Measurements from ENCODE around the gene SPON2.
"Not testable (repeated sequence)": the region's sequence is repeated elsewhere in the genome, so short reads cannot be mapped to it uniquely, and the experiment has no call there.

SPON2 gene

DNA sequence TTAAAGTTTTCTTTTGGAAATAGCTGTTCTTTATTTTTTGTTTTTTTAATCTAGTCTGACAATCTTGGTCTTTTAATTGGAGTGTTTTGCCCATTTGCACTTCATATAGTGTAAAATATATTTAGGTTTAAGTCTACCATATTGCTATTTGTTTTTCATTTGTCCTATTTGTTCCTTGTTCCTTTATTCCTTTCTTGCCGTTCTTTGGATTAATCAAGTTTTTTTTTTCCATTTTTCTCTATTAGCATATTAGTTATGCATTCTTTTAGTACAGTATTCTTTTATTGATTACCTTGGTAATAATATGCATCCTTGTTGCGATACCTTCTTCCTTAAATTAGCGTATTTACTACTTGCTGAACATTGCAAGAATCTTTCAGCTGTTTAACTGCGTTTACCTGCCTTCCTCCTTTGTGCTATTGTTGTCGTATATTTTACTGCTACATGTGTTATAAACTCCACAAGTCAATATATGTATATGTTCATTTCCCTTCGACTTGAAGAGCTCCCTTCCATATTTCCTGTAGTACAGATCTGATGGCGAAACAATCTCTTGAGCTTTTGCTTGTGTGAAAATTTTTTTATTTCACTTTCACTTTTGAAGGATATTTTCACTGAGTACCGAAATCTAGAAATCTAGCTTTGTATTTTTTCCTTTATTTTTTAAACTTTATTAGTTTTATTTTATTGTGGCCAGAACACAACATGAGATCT lies 35.2 kb downstream of the SPON2 start:
- no peak for DNase-seq

DNA sequence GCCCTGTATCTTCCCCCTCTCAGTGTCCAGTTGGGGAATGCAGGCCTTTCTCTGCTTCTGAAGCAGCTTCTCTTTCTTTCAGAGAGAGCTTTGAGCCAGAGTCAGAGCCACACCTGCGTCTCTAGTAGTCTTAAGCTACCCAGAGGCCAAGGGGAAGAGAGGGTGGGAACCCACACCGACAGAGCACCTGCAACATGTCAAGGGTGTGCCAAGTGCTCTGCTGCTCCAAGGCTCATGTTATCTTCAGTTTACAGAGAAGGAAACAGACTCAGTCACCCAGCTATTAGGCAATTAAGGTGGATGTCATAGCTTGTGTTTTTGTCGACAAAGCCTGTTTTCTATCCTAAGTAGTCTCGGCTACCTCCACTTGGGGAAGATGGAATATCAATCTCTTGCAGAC lies 36.3 kb downstream of the SPON2 start:
- no peak for DNase-seq

DNA sequence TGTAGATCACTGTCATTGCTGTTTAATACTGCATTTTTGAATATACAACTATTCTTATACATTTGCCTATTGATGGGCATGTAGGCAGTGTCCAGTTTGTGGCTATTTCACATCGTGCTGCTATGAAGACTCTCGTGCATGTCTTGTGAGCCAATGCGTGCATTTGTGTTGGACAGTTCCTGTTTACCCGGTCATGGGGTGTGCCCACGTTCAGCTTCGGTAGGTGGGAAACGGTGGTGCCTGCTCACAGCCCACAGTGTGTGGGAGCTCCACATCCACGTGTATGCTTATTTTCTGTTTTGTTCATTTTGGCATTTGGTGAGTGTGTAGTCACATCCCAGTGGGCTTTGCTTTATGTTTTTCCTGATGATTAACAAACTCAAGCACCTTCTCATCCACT lies 39.4 kb downstream of the SPON2 start:
- DNase-seq, result no peak

DNA sequence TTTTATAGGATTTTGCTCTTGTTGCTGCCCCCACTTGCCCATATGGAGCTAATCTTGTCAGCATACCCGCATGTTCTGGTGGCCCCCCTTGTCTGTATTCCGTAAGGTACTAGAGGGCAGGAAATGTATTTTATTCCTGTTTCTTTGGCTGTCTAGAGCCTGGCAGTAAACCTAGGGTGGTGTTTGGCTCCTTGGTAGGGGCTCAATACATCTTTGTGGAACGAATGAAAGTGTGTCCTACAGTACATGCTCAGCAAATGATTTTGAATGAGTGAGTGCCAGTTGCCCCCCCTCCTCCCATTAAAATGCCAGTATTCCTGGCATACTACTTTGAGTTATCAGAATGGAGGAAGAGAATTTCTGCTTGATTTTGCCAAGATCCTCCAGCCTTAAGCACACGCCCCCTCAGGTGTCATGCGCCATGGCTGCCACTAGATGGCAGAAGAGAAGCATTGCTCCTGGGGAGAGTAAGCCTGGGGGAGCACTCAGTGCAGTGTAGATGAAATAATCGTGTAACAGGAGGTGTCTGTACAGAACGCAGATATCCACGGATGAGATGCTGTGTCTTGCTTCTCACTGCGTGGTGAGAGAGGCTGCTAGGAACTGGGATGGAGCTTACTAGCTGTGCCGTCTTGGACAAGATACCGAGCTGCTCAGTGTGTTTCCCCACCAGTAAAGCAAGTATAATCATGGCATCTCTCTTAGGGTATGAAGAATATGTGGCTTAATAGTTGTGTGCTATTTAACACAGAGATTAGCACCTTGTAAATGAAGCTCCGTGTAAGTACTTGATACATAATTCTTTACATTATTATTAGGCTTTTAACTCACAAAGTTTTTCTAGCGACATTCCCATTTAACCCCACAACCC lies 41.8 kb downstream of the SPON2 start:
- DNase-seq, result peak; percentile 55

DNA sequence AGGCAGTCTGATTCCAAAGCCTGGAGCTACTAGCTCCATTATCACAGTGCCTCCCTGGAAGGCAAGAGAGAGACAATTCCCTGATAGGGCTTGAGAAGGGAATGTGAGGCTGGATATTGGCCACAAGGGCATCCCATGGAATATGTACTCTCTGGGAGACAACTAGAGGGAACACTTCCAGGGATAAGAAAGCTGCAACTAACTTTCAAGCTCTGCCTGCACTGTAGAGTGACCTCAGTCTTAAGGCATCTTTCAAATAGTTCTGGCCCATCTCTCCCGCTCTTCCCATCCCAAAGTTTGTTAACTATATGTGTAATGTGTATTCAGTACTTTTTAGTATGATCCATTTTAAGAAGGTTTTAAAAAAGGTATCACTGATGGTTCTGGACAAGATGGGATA lies 45.9 kb downstream of the SPON2 start:
- DNase-seq, result no peak

DNA sequence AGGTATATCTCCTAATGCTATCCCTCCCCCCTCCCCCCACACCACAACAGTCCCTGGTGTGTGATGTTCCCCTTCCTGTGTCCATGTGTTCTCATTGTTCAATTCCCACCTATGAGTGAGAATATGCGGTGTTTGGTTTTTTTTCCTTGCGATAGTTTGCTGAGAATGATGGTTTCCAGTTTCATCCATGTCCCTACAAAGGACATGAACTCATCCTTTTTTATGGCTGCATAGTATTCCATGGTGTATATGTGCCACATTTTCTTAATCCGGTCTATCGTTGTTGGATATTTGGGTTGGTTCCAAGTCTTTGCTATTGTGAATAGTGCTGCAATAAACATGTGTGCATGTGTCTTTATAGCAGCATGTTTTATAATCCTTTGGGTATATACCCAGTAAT lies 46.9 kb downstream of the SPON2 start:
- DNase-seq, result not testable (repeated sequence)

DNA sequence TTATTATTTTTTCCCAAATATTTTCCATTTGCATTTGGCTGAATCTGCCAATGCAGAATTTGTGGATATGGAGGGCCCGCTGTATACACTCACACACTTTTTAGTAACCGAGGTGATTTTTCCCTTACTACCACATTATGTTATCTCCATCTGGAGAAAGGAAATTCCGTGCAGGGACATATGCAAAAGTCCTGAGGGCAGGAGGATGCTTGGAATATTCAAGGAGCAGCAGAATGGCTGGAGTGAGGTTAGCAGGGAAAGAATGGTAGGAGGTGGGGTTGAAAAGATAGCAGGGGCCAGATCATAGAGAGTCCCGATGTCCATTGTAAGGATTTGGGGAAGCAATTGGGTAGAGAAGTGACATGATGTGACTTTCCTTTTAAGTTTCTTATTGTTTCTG lies 47.6 kb downstream of the SPON2 start:
- no peak for DNase-seq

DNA sequence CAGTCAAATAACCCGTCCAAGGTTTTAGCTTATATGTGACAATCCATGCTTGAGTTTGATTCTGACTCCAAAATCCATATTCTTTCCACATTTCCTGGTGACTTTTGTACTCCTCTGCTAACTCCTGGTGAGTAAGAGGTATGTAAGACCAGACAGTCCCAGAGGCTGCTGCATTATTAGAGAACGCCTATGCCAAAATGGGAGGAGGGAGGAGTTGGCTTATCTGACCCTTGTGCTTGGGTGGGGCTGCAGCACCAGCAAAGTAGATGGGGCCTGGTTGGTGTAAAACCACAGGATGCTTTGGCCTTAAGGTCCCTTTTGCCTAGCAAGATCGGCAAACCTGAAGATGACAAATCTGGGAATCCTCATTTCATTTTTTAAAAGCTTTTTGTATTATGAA lies 49.9 kb downstream of the SPON2 start:
- DNase-seq, result no peak

Data from NCI-H2227 treated with DMSO at 0.1 percent for 48 hours (cell line).